Measurements from ENCODE around the gene CHFR.
"Not testable (repeated sequence)": the region's sequence is repeated elsewhere in the genome, so short reads cannot be mapped to it uniquely, and the experiment has no call there.

The CHFR gene

GRCh38 chr12:132825861-132826260, 61.5 kb downstream of the CHFR start:
- no peaks in the 10 kb centered on the region for H3K9me3 ChIP-seq (ENCODE audit: control insufficient read depth in 1 of 2, low read length in 2 of 2)
- no peak overlapping the region for H3K27ac ChIP-seq (ENCODE audit: low read length)
- no peak overlapping the region for H3K4me3 ChIP-seq (ENCODE audit: low read depth in 1 of 2, low read length in 2 of 2)
- H3K36me3 ChIP-seq (ENCODE audit: control insufficient read depth in 1 of 2, insufficient read depth in 2 of 2, low read length in 2 of 2) = peaks cover 25 to 27% of the 10 kb centered on the region in 2 donors
- peaks cover 8 to 31% of the 10 kb centered on the region in 2 donors for H3K4me1 ChIP-seq (ENCODE audit: control insufficient read depth in 1 of 2, insufficient read depth in 2 of 2, low read length in 2 of 2)
- no peaks in the 10 kb centered on the region for H3K27me3 ChIP-seq (ENCODE audit: low read depth, low read length)

- Histone ChIP-seq H3K9me3 (ENCODE audit: control insufficient read depth in 1 of 2, low read length in 2 of 2) (no peaks in the 10 kb centered on the region), H3K4me3 (ENCODE audit: low read depth in 1 of 2, low read length in 2 of 2) (no peak overlapping the region), H3K27ac (ENCODE audit: low read length) (no peak overlapping the region), H3K4me1 (ENCODE audit: control insufficient read depth in 1 of 2, insufficient read depth in 2 of 2, low read length in 2 of 2) (peaks cover 8 to 31% of the 10 kb centered on the region in 2 donors), H3K36me3 (ENCODE audit: control insufficient read depth in 1 of 2, insufficient read depth in 2 of 2, low read length in 2 of 2) (peaks cover 32 to 34% of the 10 kb centered on the region in 2 donors), H3K27me3 (ENCODE audit: low read depth, low read length) (no peaks in the 10 kb centered on the region)
Observed at GRCh38 chr12:132825089-132825488, 62.3 kb downstream of the CHFR start.

- Histone ChIP-seq H3K4me1 (ENCODE audit: control insufficient read depth in 1 of 2, insufficient read depth in 2 of 2, low read length in 2 of 2) (peaks cover 8 to 25% of the 10 kb centered on the region in 2 donors), H3K27ac (ENCODE audit: low read length) (no peak overlapping the region), H3K9me3 (ENCODE audit: control insufficient read depth in 1 of 2, low read length in 2 of 2) (no peaks in the 10 kb centered on the region), H3K4me3 (ENCODE audit: low read depth in 1 of 2, low read length in 2 of 2) (no peak overlapping the region), H3K27me3 (ENCODE audit: low read depth, low read length) (no peaks in the 10 kb centered on the region), H3K36me3 (ENCODE audit: control insufficient read depth in 1 of 2, insufficient read depth in 2 of 2, low read length in 2 of 2) (peaks cover 39 to 43% of the 10 kb centered on the region in 2 donors)
Observed at GRCh38 chr12:132824053-132824452, 63.4 kb downstream of the CHFR start.

DNA sequence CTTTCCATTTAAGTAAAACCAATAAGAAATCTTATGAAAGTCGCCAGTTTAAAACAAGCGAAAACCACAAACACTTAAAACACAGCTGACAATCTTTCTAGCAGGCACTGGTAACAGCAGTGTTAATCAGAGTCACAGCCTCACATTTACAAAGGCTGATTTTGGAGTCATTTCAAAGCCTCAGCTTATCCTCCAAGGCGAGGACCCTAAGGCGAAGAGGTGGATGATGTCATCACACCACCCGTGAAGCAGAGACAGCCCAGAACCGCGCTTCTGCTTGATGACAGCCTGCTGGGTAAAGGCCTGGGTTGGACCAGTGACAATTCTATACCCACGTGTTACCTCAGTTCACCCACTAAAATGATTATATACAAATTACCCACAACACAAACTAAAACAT, 68.8 kb downstream of the CHFR start:
- Histone ChIP-seq H3K4me3 (ENCODE audit: low read depth in 1 of 2, low read length in 2 of 2) (no peak overlapping the region), H3K27ac (ENCODE audit: low read length) (no peak overlapping the region), H3K36me3 (ENCODE audit: control insufficient read depth in 1 of 2, insufficient read depth in 2 of 2, low read length in 2 of 2) (peaks cover 42 to 64% of the 10 kb centered on the region in 2 donors), H3K4me1 (ENCODE audit: control insufficient read depth in 1 of 2, insufficient read depth in 2 of 2, low read length in 2 of 2) (no peaks in the 10 kb centered on the region), H3K9me3 (ENCODE audit: control insufficient read depth in 1 of 2, low read length in 2 of 2) (no peaks in the 10 kb centered on the region), H3K27me3 (ENCODE audit: low read depth, low read length) (no peaks in the 10 kb centered on the region)

GRCh38 chr12:132814232-132814631, 73.2 kb downstream of the CHFR start:
- H3K27me3 ChIP-seq (ENCODE audit: low read depth, low read length) = no peaks in the 10 kb centered on the region
- H3K36me3 ChIP-seq (ENCODE audit: control insufficient read depth in 1 of 2, insufficient read depth in 2 of 2, low read length in 2 of 2) = peaks cover 39 to 60% of the 10 kb centered on the region in 2 donors
- H3K9me3 ChIP-seq (ENCODE audit: control insufficient read depth in 1 of 2, low read length in 2 of 2) = no peaks in the 10 kb centered on the region
- H3K27ac ChIP-seq (ENCODE audit: low read length) = no peak overlapping the region
- no peak overlapping the region for H3K4me3 ChIP-seq (ENCODE audit: low read depth in 1 of 2, low read length in 2 of 2)
- H3K4me1 ChIP-seq (ENCODE audit: control insufficient read depth in 1 of 2, insufficient read depth in 2 of 2, low read length in 2 of 2) = no peaks in the 10 kb centered on the region

DNA sequence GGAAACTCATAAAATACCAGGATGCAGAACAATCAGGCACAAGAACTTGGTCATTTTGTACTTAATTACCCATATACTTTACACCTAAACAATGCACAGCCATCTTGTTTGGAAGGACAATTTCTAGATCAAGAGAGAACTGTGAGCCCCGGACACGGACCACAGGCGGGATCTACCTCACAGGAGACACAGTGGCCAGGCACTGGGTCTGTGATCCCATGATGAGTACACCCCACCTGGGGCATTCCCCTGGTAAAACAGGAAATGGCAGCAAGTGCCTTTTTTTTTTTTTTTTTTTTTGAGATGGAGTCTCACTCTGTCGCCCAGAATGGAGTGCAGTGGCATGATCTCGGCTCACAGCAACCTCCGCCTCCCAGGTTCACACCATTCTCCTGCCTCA, 74.0 kb downstream of the CHFR start:
- Histone ChIP-seq H3K36me3 (ENCODE audit: control insufficient read depth in 1 of 2, insufficient read depth in 2 of 2, low read length in 2 of 2) (peaks cover 36 to 59% of the 10 kb centered on the region in 2 donors), H3K27me3 (ENCODE audit: low read depth, low read length) (no peaks in the 10 kb centered on the region), H3K4me1 (ENCODE audit: control insufficient read depth in 1 of 2, insufficient read depth in 2 of 2, low read length in 2 of 2) (no peaks in the 10 kb centered on the region), H3K4me3 (ENCODE audit: low read depth in 1 of 2, low read length in 2 of 2) (no peak overlapping the region), H3K27ac (ENCODE audit: low read length) (no peak overlapping the region), H3K9me3 (ENCODE audit: control insufficient read depth in 1 of 2, low read length in 2 of 2) (no peaks in the 10 kb centered on the region)

DNA sequence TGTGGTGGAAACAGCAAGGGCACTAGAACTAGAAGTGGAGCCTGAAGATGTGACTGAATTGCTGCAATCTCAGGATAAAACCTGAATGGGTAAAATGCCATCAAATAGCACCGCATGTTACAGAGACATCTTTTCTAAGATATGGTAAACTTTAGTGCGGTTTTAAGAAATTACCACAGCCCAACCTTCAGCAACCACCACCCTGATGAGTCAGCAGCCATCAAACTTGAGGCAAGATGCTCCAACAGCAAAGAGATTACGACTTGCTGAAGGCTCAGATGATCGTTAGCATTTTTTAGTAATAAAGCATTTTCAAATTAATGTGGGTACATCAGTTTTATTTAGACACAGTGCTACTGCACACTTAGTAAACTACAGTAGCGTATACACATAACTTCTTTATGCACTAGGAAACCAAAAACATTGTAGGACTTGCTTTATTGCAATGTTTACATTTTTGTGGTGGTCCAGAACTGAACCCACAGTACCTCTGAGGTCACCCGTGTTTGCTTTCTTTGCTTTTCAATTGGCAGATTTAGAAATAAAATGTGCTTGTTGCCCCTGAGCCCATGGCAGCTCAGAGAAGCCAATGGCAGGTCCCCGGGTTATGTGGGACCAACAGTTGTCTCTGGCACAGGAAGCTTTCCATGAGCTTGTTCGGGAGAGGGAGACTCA, 74.6 kb downstream of the CHFR start:
- Histone ChIP-seq H3K27ac (ENCODE audit: low read length) (no peak overlapping the region), H3K9me3 (ENCODE audit: control insufficient read depth in 1 of 2, low read length in 2 of 2) (no peaks in the 10 kb centered on the region), H3K27me3 (ENCODE audit: low read depth, low read length) (no peaks in the 10 kb centered on the region), H3K36me3 (ENCODE audit: control insufficient read depth in 1 of 2, insufficient read depth in 2 of 2, low read length in 2 of 2) (peaks cover 41 to 60% of the 10 kb centered on the region in 2 donors), H3K4me3 (ENCODE audit: low read depth in 1 of 2, low read length in 2 of 2) (no peak overlapping the region), H3K4me1 (ENCODE audit: control insufficient read depth in 1 of 2, insufficient read depth in 2 of 2, low read length in 2 of 2) (no peaks in the 10 kb centered on the region)

- H3K4me3 ChIP-seq (ENCODE audit: low read depth in 1 of 2, low read length in 2 of 2); H3K27ac ChIP-seq (ENCODE audit: low read length); H3K27me3 ChIP-seq (ENCODE audit: low read depth, low read length); H3K9me3 ChIP-seq (ENCODE audit: control insufficient read depth in 1 of 2, low read length in 2 of 2); H3K4me1 ChIP-seq (ENCODE audit: control insufficient read depth in 1 of 2, insufficient read depth in 2 of 2, low read length in 2 of 2): not testable (repeated sequence)
- peaks cover 43 to 63% of the 10 kb centered on the region in 2 donors for H3K36me3 ChIP-seq (ENCODE audit: control insufficient read depth in 1 of 2, insufficient read depth in 2 of 2, low read length in 2 of 2)
Observed at GRCh38 chr12:132809391-132809790, 78.0 kb downstream of the CHFR start.

DNA sequence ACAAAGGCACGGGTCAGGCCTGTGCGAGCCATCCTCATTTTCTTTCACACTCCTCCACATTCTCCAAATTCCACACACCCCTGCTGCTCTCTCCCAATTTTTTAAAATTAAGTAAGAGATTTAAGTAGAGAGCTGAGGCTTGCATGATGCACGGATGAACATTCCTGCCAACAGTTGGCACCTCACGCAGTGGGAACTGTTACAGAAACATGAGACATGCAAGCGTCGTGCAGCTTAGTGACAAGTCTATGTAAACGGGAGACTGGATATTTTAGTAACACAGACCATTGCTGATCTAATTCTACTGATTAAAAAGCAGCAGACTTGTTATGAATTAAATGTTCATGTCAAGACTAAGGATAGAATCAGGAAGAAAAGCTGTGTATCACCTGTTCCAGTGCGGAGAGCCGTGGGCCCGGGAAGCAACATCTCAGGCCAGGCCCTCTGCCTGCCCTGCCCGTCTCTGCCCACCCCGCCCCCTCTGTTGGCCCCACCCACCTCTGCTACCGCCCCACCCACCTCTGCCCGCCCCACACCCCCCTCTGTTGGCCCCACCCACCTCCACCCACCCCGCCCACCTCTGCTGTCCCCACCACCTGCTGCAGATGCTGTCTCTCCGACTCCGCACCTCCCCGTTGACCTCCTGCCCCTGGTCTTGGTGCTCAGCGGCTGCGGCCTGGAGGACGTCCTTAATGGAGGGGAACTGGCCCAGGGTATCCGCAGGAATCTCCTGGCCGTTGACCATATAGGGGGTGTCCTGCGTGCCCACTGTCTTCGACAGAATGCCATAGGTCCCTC, 79.9 kb downstream of the CHFR start:
- no peaks in the 10 kb centered on the region for H3K9me3 ChIP-seq (ENCODE audit: control insufficient read depth in 1 of 2, low read length in 2 of 2)
- H3K4me3 ChIP-seq (ENCODE audit: low read depth in 1 of 2, low read length in 2 of 2) = no peak overlapping the region
- no peak overlapping the region for H3K27ac ChIP-seq (ENCODE audit: low read length)
- no peaks in the 10 kb centered on the region for H3K4me1 ChIP-seq (ENCODE audit: control insufficient read depth in 1 of 2, insufficient read depth in 2 of 2, low read length in 2 of 2)
- H3K27me3 ChIP-seq (ENCODE audit: low read depth, low read length) = no peaks in the 10 kb centered on the region
- H3K36me3 ChIP-seq (ENCODE audit: control insufficient read depth in 1 of 2, insufficient read depth in 2 of 2, low read length in 2 of 2) = peaks cover 44 to 68% of the 10 kb centered on the region in 2 donors

- no peaks in the 10 kb centered on the region for H3K4me1 ChIP-seq (ENCODE audit: control insufficient read depth in 1 of 2, insufficient read depth in 2 of 2, low read length in 2 of 2)
- no peaks in the 10 kb centered on the region for H3K27me3 ChIP-seq (ENCODE audit: low read depth, low read length)
- peaks cover 41 to 69% of the 10 kb centered on the region in 2 donors for H3K36me3 ChIP-seq (ENCODE audit: control insufficient read depth in 1 of 2, insufficient read depth in 2 of 2, low read length in 2 of 2)
- no peak overlapping the region for H3K4me3 ChIP-seq (ENCODE audit: low read depth in 1 of 2, low read length in 2 of 2)
- H3K27ac ChIP-seq (ENCODE audit: low read length) = no peak overlapping the region
- no peaks in the 10 kb centered on the region for H3K9me3 ChIP-seq (ENCODE audit: control insufficient read depth in 1 of 2, low read length in 2 of 2)
Observed at GRCh38 chr12:132806857-132807256, 80.5 kb downstream of the CHFR start.

- Histone ChIP-seq H3K9me3 (ENCODE audit: control insufficient read depth in 1 of 2, low read length in 2 of 2) (no peaks in the 10 kb centered on the region), H3K27me3 (ENCODE audit: low read depth, low read length) (no peaks in the 10 kb centered on the region), H3K4me3 (ENCODE audit: low read depth in 1 of 2, low read length in 2 of 2) (no peak overlapping the region), H3K27ac (ENCODE audit: low read length) (no peak overlapping the region), H3K36me3 (ENCODE audit: control insufficient read depth in 1 of 2, insufficient read depth in 2 of 2, low read length in 2 of 2) (peaks cover 50 to 88% of the 10 kb centered on the region in 2 donors), H3K4me1 (ENCODE audit: control insufficient read depth in 1 of 2, insufficient read depth in 2 of 2, low read length in 2 of 2) (no peaks in the 10 kb centered on the region)
Observed at GRCh38 chr12:132804426-132804861, 83.0 kb downstream of the CHFR start.
